Endothelial cell of umbilical vein (primary cell): ENCODE results near the gene MYO1C. TPM values are rescaled to one million over a fixed set of nuclear protein-coding genes. Genes with fewer than 3 reads are reported as not detected.

Source experiments
- BruUV-seq: library from RNA; stranded (reverse); fragments of 400-500 nt; replicated peaks from 2 replicates; lab custom pipeline; 2021; lab: Mats Ljungman, UMichigan
- CTCF ChIA-PET: fragments of 300-600, 350-600 bp; sonication (Branson Sonifier 250); formaldehyde crosslinking; loops from one replicate; lab custom pipeline; 2021; ENCODE audit warnings: antibody characterized with exemption, inconsistent platforms; lab: Charles Lee
- POLR2A ChIA-PET: fragments of 300-600, 350-600 bp; sonication (Branson Sonifier 250); formaldehyde crosslinking; loops from one replicate; lab custom pipeline; 2021; ENCODE audit warnings: antibody characterized with exemption, inconsistent platforms; lab: Charles Lee
- DNase-seq: peaks from one replicate; pipeline ENCODE4 v3.0.0-alpha.2; 2011; ENCODE audit warnings: low read depth, low spot score
- FAIRE-seq: peaks from 2 replicates; lab custom pipeline; 2011; peaks lifted over from hg19 to GRCh38; lab: Jason Lieb, UNC
- H2AFZ ChIP-seq: 2 replicates; pipeline ENCODE4 v1.6.0; 2012; ENCODE audit warnings: low read depth, low read length, control low read depth, inconsistent platforms
- H3K27ac ChIP-seq: 2 replicates; pipeline ENCODE4 v1.5.1; 2011; ENCODE audit warnings: low read depth, mild to moderate bottlenecking, control low read depth, low read length, moderate library complexity; ENCODE audit not compliant: insufficient read depth
- H3K27me3 ChIP-seq, 2 experiments: 2 replicates each; pipeline versions ENCODE4 v1.6.0 to v1.6.1; 2011; ENCODE audit warnings: low read length in 2 of 2, mixed read lengths in 1 of 2; ENCODE audit not compliant: control insufficient read depth in 2 of 2, insufficient read depth in 2 of 2
- H3K36me3 ChIP-seq, 2 experiments: 2 replicates in 1 of 2; 3 replicates in 1 of 2; pipeline ENCODE4 v1.5.1; 2011; ENCODE audit warnings: low read length in 2 of 2, mild to moderate bottlenecking in 1 of 2, moderate library complexity in 1 of 2; ENCODE audit not compliant: control insufficient read depth in 2 of 2, insufficient read depth in 2 of 2; ENCODE audit errors: extremely low read depth in 1 of 2
- H3K4me1 ChIP-seq: 3 replicates; pipeline ENCODE4 v1.5.1; 2011; ENCODE audit warnings: mild to moderate bottlenecking, low read length; ENCODE audit not compliant: control insufficient read depth, insufficient read depth; ENCODE audit errors: extremely low read depth
- H3K4me2 ChIP-seq: 2 replicates; pipeline ENCODE4 v1.6.1; 2011; ENCODE audit warnings: low read length, control low read depth, mixed read lengths; ENCODE audit not compliant: insufficient read depth
- H3K4me3 ChIP-seq, 3 experiments: fragments of 200-600 bp in 1 of 3; sonication (generic), shearing (Covaris generic) in 1 of 3; replicated peaks in 1 of 3; 2 replicates each; pipeline ENCODE4 v1.5.1; 2011 to 2016; ENCODE audit warnings: control low read depth in 3 of 3, low read length in 3 of 3, mild to moderate bottlenecking in 2 of 3, inconsistent platforms in 1 of 3, low read depth in 1 of 3, moderate library complexity in 1 of 3; ENCODE audit not compliant: insufficient read depth in 1 of 3
- H3K79me2 ChIP-seq: 2 replicates; pipeline ENCODE4 v1.6.0; 2012; ENCODE audit warnings: low read length, inconsistent platforms; ENCODE audit not compliant: control insufficient read depth, insufficient read depth
- H3K9ac ChIP-seq: replicated peaks from 2 replicates; pipeline ENCODE3; 2011; ENCODE audit warnings: low read length, control low read depth; ENCODE audit not compliant: insufficient read depth; ENCODE audit errors: extremely low read depth
- H3K9me1 ChIP-seq: replicated peaks from 3 replicates; pipeline ENCODE4 v1.6.0; 2011; ENCODE audit warnings: mild to moderate bottlenecking, low read length; ENCODE audit not compliant: control insufficient read depth, insufficient read depth; ENCODE audit errors: extremely low read depth
- H3K9me3 ChIP-seq: replicated peaks from 2 replicates; pipeline ENCODE4 v1.5.1; 2012; ENCODE audit warnings: low read length, inconsistent platforms; ENCODE audit not compliant: control insufficient read depth, insufficient read depth
- H4K20me1 ChIP-seq: replicated peaks from 2 replicates; pipeline ENCODE3; 2011; ENCODE audit warnings: mild to moderate bottlenecking, low read length; ENCODE audit not compliant: control insufficient read depth, insufficient read depth; ENCODE audit errors: extremely low read depth
- CTCF ChIP-seq, 2 donors: IDR thresholded peaks; 1 replicate in 1 of 2; 2 replicates in 1 of 2; pipeline ENCODE4 v1.5.1; 2011; ENCODE audit warnings: low read length in 2 of 2, mild to moderate bottlenecking in 2 of 2, moderate library complexity in 2 of 2, control low read depth in 1 of 2, inconsistent platforms in 1 of 2, low read depth in 1 of 2; ENCODE audit not compliant: insufficient read depth in 1 of 2; ENCODE audit errors: extremely low read depth in 1 of 2
- EZH2 ChIP-seq: IDR thresholded peaks from 2 replicates; pipeline ENCODE4 v1.6.1; 2012; ENCODE audit warnings: borderline replicate concordance, low read depth, mild to moderate bottlenecking, moderate library complexity, low read length, inconsistent platforms; ENCODE audit not compliant: severe bottlenecking
- FOS ChIP-seq: IDR thresholded peaks from 2 replicates; pipeline ENCODE4 v1.6.1; 2011; ENCODE audit warnings: mild to moderate bottlenecking, low read length, moderate library complexity, borderline replicate concordance; ENCODE audit not compliant: insufficient read depth
- GATA2 ChIP-seq: IDR thresholded peaks from 2 replicates; pipeline ENCODE4 v1.7.0; 2011; ENCODE audit warnings: low read depth, mild to moderate bottlenecking, moderate library complexity, mixed read lengths, low read length; ENCODE audit not compliant: insufficient read length, insufficient read depth
- JUN ChIP-seq: IDR thresholded peaks from 2 replicates; pipeline ENCODE4 v1.6.1; 2011; ENCODE audit warnings: borderline replicate concordance, low read depth; ENCODE audit not compliant: insufficient read length, insufficient read depth
- MYC ChIP-seq: IDR thresholded peaks from one replicate; pipeline ENCODE4 v1.6.1; 2011; ENCODE audit warnings: mild to moderate bottlenecking, low read depth, low read length
- POLR2A ChIP-seq: IDR thresholded peaks from 2 replicates; pipeline ENCODE4 v1.6.1; 2012; ENCODE audit warnings: low read depth, mild to moderate bottlenecking, control low read depth, low read length
- POLR2AphosphoS5 ChIP-seq: IDR thresholded peaks from 2 replicates; pipeline ENCODE4 v1.6.1; 2012; ENCODE audit warnings: low read depth, mild to moderate bottlenecking, control low read depth, low read length, moderate library complexity; ENCODE audit not compliant: insufficient read depth
- dilution Hi-C: fragments of 300-500 bp; cut with MboI; formaldehyde crosslinking; loops from one replicate; pipeline ENCODE4 v1.15.0; 2019; ENCODE audit warnings: low sequenced_read_pairs; ENCODE audit not compliant: extremely low pct_ligation_motif_present
- intact Hi-C: fragments of 100-400 bp; cut with micrococcal nuclease; formaldehyde crosslinking; loops from one replicate; pipeline ENCODE4 v1.10.0; 2022
- polyA plus RNA-seq, 4 experiments: library from polyadenylated mRNA; depleted of rRNA in 3 of 4; stranded (reverse) in 3 of 4; unstranded in 1 of 4; fragments of >200 nt; gene quantifications; 2 replicates each; pipeline versions ENCODE4 v1.2.1 to v1.2.3, GENCODE V29; 2011 to 2012; ENCODE audit warnings: missing spikeins in 1 of 4
- total RNA-seq: library from RNA; stranded (reverse); gene quantifications from 2 replicates; pipeline ENCODE4 v1.2.3, GENCODE V29; 2021
- TF ChIP-seq, protein P1 (sequence below): IDR thresholded peaks from 2 replicates; pipeline ENCODE4 v1.6.1; 2011; ENCODE audit not compliant: insufficient read depth, insufficient read length

Gene MYO1C
- total and polyA plus RNA-seq, 2 donors (not counting 3 experiments of a cell fraction or from before 2014, with no cell fraction given) = 141 to 206 TPM

GRCh38 chr17:1467898-1468492 lies 24.5 kb downstream of the MYO1C start:
- CTCF ChIA-PET = no interaction called here
- H3K4me3 ChIP-seq = no peak overlapping the region
- H3K4me1 ChIP-seq = peaks cover 5% of the 10 kb centered on the region
- H3K9me3 ChIP-seq = no peaks in the 10 kb centered on the region
- no peaks in the 10 kb centered on the region for H3K79me2 ChIP-seq
- H3K9me1 ChIP-seq = no peaks in the 10 kb centered on the region
- DNase-seq (no peak), FAIRE-seq (no peak)
- dilution Hi-C loops (no loop called here), intact Hi-C loops (no loop called here)
- POLR2A ChIA-PET = no interaction called here
- no TSS peak for BruUV-seq
- no peaks in the 10 kb centered on the region for H4K20me1 ChIP-seq
- H3K36me3 ChIP-seq = peaks cover 5 to 50% of the 10 kb centered on the region in 2 experiments
- no peak overlapping the region for H3K9ac ChIP-seq
- no peak overlapping the region for H3K4me2 ChIP-seq
- H3K27ac ChIP-seq = no peak overlapping the region
- H2AFZ ChIP-seq = no peak overlapping the region
- no peaks in the 10 kb centered on the region for H3K27me3 ChIP-seq
- no peak for TF ChIP-seq FOS
- TF ChIP-seq JUN = no peak
- no peak for TF ChIP-seq CTCF (IDR thresholded peaks at IDR 0.05; ENCODE audit: extremely low read depth in 1 of 2, insufficient read depth in 1 of 2, low read depth in 1 of 2, low read length in 2 of 2)
- TF ChIP-seq EZH2 = no peak
- TF ChIP-seq, protein P1, sequence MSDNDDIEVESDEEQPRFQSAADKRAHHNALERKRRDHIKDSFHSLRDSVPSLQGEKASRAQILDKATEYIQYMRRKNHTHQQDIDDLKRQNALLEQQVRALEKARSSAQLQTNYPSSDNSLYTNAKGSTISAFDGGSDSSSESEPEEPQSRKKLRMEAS = no peak
- no peak for TF ChIP-seq GATA2
- TF ChIP-seq MYC = no peak
- TF ChIP-seq POLR2AphosphoS5 = no peak
- TF ChIP-seq POLR2A = no peak
